BJ (cell line): Measurements from ENCODE around the gene GAB3. TPM values are rescaled to one million over a fixed set of nuclear protein-coding genes. Genes with fewer than 3 reads are reported as not detected.

Experiments
- CTCF ChIA-PET: fragments of 350-600 bp; formaldehyde crosslinking; extraction: SDS; loops from one replicate; lab custom pipeline; 2021; ENCODE audit warnings: antibody characterized with exemption, inconsistent platforms; lab: Yijun Ruan, JAX
- POLR2A ChIA-PET: fragments of 300-600 bp; sonication (Branson Sonifier 250); formaldehyde crosslinking; extraction: SDS; loops from one replicate; lab custom pipeline; 2021; ENCODE audit warnings: antibody characterized with exemption; lab: Charles Lee
- DNase-seq: peaks from one replicate; pipeline ENCODE4 v3.0.0-alpha.2; 2011; ENCODE audit warnings: low read depth
- H3K27me3 ChIP-seq: 2 replicates; pipeline ENCODE4 v1.6.0; 2011; ENCODE audit warnings: low read length; ENCODE audit not compliant: control insufficient read depth, insufficient read depth
- H3K36me3 ChIP-seq: 2 replicates; pipeline ENCODE4 v1.5.1; 2011; ENCODE audit warnings: low read length; ENCODE audit not compliant: control insufficient read depth, insufficient read depth
- H3K4me3 ChIP-seq: 2 replicates; pipeline ENCODE4 v1.5.1; 2011; ENCODE audit warnings: low read depth, mild to moderate bottlenecking, control low read depth, low read length
- polyA plus RNA-seq: library from polyadenylated mRNA; depleted of rRNA; stranded (reverse); fragments of >200 nt; gene quantifications from 2 replicates; pipeline ENCODE4 v1.2.3, GENCODE V29; 2011
- TF ChIP-seq, protein P1 (sequence below): IDR thresholded peaks from 2 replicates; pipeline ENCODE4 v1.5.1; 2011; ENCODE audit warnings: low read depth, mild to moderate bottlenecking, control low read depth, inconsistent platforms, low read length, moderate library complexity; ENCODE audit not compliant: insufficient read depth

Gene GAB3
- polyA plus RNA-seq, 1 experiment = 0.82 TPM

DNA sequence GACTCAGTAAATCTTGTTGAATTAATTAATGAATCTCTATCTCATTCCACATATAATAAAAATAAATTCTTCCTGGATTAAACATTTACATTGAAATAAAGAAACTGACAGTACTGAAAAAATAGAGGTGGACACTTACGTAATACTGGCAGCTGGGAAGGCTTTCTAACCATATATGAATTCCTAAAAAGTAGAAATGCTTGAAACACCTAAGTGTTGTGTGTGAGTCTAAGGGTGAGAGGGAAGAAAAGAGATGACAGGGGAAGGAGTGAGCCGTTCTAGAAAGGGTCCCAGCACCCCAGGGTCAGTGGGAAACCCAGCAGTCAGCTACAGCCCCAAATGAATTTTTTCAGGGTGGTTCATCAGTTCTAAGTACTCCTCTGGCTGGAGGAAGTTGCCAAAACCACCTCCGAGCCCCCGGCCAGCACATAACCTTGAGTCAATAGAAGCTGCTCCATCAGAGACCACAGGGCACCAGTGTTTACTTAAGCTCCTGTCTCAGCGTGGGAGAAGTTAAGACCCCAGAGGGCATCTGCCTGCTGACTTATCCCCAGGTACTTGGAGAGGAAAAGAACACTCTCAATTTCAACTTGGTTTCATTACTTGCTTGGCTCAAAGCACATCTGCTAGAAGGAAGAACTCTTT, 18.3 kb downstream of the GAB3 start:
- POLR2A ChIA-PET = no interaction called here
- DNase-seq = no peak
- no peaks in the 10 kb centered on the region for H3K27me3 ChIP-seq

GRCh38 chrX:154731881-154732280, 19.0 kb downstream of the GAB3 start:
- H3K36me3 ChIP-seq = no peaks in the 10 kb centered on the region
- ChIA-PET POLR2A (no interaction called here), CTCF (interaction anchor here (0.6 to 1.3 kb wide), 3 partner anchors 13 to 17 kb away, joined by 3 to 4 read pairs (median 3); no protein-coding TSS in a partner anchor)
- no peaks in the 10 kb centered on the region for H3K27me3 ChIP-seq
- H3K4me3 ChIP-seq = no peak overlapping the region
- DNase-seq = no peak
- TF ChIP-seq, protein P1, sequence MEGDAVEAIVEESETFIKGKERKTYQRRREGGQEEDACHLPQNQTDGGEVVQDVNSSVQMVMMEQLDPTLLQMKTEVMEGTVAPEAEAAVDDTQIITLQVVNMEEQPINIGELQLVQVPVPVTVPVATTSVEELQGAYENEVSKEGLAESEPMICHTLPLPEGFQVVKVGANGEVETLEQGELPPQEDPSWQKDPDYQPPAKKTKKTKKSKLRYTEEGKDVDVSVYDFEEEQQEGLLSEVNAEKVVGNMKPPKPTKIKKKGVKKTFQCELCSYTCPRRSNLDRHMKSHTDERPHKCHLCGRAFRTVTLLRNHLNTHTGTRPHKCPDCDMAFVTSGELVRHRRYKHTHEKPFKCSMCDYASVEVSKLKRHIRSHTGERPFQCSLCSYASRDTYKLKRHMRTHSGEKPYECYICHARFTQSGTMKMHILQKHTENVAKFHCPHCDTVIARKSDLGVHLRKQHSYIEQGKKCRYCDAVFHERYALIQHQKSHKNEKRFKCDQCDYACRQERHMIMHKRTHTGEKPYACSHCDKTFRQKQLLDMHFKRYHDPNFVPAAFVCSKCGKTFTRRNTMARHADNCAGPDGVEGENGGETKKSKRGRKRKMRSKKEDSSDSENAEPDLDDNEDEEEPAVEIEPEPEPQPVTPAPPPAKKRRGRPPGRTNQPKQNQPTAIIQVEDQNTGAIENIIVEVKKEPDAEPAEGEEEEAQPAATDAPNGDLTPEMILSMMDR = no peak

More for the DNA sequence above, 18.3 kb downstream of the GAB3 start:
- CTCF ChIA-PET = interaction anchor here (1.1 kb wide), 1 partner anchor 15 kb away, joined by 3 read pairs; no protein-coding TSS in a partner anchor
- TF ChIP-seq, protein P1 = no peak
- Histone ChIP-seq H3K4me3 (no peak overlapping the region), H3K36me3 (no peaks in the 10 kb centered on the region)

DNA sequence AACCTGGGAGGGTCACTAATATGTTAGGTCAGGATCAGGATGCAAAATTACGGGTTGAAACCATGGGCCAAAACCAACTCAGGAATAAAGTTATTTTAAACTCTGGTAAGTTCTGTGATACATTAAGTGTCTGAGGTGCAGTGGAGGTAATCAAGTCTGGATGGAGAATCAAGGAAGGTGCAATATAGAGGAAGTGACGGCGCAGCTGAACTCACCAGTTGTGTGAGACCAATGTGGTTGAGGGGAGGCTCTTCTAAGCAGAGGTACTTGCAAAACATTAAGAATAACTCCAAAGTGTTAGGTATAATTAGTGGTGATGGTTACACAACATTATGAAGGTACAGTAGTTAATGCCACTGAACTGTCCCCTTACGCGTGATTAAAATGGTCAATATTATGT, 19.7 kb downstream of the GAB3 start:
- ChIA-PET POLR2A (no interaction called here), CTCF (interaction anchor here (0.6 to 1.3 kb wide), 3 partner anchors 13 to 109 kb away, joined by 3 to 4 read pairs (median 3); no protein-coding TSS in a partner anchor)
- no peaks in the 10 kb centered on the region for H3K36me3 ChIP-seq
- no peaks in the 10 kb centered on the region for H3K27me3 ChIP-seq
- DNase-seq = no peak
- H3K4me3 ChIP-seq = no peak overlapping the region
- TF ChIP-seq, protein P1 = no peak

- Histone ChIP-seq H3K4me3 (no peak overlapping the region), H3K27me3 (no peaks in the 10 kb centered on the region), H3K36me3 (no peaks in the 10 kb centered on the region)
- DNase-seq = no peak
- TF ChIP-seq, protein P1 = no peak
- CTCF ChIA-PET = interaction anchor here (0.6 to 2.9 kb wide), 3 partner anchors 13 to 110 kb away, joined by 3 to 8 read pairs (median 4); no protein-coding TSS in a partner anchor
- POLR2A ChIA-PET = no interaction called here
Measured at GRCh38 chrX:154730253-154730891, 20.5 kb downstream of the GAB3 start.

DNA sequence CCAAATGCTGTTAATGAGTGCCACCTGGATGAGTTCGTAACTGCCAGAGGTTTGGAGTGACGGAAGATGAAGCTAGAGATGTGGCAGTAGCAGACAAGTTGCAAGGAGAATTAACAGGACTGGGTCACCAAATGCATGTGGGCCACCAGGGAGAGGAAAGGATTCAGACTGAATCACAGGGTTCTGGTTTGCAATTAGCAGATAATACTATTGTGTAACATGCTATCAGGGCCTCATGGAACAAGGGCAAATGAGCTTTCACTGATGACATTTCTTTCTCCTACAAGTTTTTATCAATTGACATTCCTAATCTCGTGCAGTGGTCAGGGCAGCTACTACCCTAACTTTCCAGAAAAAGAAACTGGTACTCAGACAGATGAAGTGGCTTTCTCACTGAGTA, 21.4 kb downstream of the GAB3 start:
- TF ChIP-seq, protein P1 = no peak
- H3K36me3 ChIP-seq = no peaks in the 10 kb centered on the region
- POLR2A ChIA-PET = no interaction called here
- H3K4me3 ChIP-seq = no peak overlapping the region
- no peak for DNase-seq
- H3K27me3 ChIP-seq = no peaks in the 10 kb centered on the region
- CTCF ChIA-PET = interaction anchor here (2.9 kb wide), 1 partner anchor 12 kb away, joined by 8 read pairs; no protein-coding TSS in a partner anchor
